ENCODE measurements around the gene RNF144B.

GRCh38 chr6:18352001-18352400, 35.1 kb upstream of the RNF144B start:
- TF ChIP-seq CTCF (conservative IDR thresholded peaks at IDR 0.05) (no peak), EZH2 (IDR thresholded peaks at IDR 0.05; ENCODE audit: low read depth) (no peak)

Measured in PC-9 (cell line).